ENCODE measurements around the gene TRERF1.

GRCh38 chr6:42204768-42205282, 246.9 kb downstream of the TRERF1 start:
- TF ChIP-seq EZH2 (optimal IDR thresholded peaks at IDR 0.05; ENCODE audit: low read depth, low read length) (no peak), CTCF (IDR thresholded peaks at IDR 0.05; ENCODE audit: low read length) (no peak)

Data from MM.1S (cell line).